ENCODE data around the gene LRRC43. TPM values are rescaled to one million over a fixed set of nuclear protein-coding genes. Genes with fewer than 3 reads are reported as not detected.

Gene LRRC43
- total RNA-seq (2022) (0.34 TPM in 1 of 2 replicates, not detected in the other), Bru-seq, nascent RNA (percentile 13 among the genes with signal in this experiment), BruChase-seq, experiment 1, labeled RNA remaining after a 2-hour chase (percentile 17 among the genes with signal in this experiment), BruChase-seq, experiment 2, labeled RNA remaining after a 6-hour chase (percentile 16 among the genes with signal in this experiment)
- long read RNA-seq = 0 reads

GRCh38 chr12:122182887-122183587 is at the start of gene LRRC43:
TSS of gene LRRC43 (plus strand) at chr12:122183123. CDS start at chr12:122183145, 22 bp downstream.
- Histone ChIP-seq H3K27me3 (replicated peaks; ENCODE audit: control insufficient read depth, insufficient read depth, low read length) (no peaks in the 10 kb centered on the region), H3K36me3 (ENCODE audit: control insufficient read depth, insufficient read depth, low read length) (no peaks in the 10 kb centered on the region), H3K4me3 (ENCODE audit: low read depth, low read length) (peak within 1 kb of the TSS; percentile 43), H3K4me1 (no peaks in the 10 kb centered on the region), H3K9me3 (no peaks in the 10 kb centered on the region)
- Mint-ChIP-seq H3K27me3 (ENCODE audit: insufficient read depth, unreplicated experiment) (no peaks in the 10 kb centered on the region), H3K36me3 (ENCODE audit: insufficient read depth, unreplicated experiment) (no peaks in the 10 kb centered on the region), H3K4me3 (ENCODE audit: unreplicated experiment) (peak within 1 kb of the TSS; percentile 69), H3K9me3 (ENCODE audit: unreplicated experiment) (no peaks in the 10 kb centered on the region), H3K27ac (ENCODE audit: unreplicated experiment) (no peak within 1 kb of the TSS), H3K4me1 (ENCODE audit: low read depth, unreplicated experiment) (no peaks in the 10 kb centered on the region)
- CTCF ChIA-PET = interaction anchor here (1.0 kb wide), 2 partner anchors 8 to 129 kb away, joined by 3 to 4 read pairs; no protein-coding TSS in a partner anchor
- POLR2A ChIA-PET = interaction anchor here (0.9 kb wide), 1 partner anchor 21 kb away, joined by 6 read pairs; the partner anchor contains the start of gene B3GNT4
- peak in 1 of 2 experiments; percentile 69 for DNase-seq
- intact Hi-C loops (cut with micrococcal nuclease; ENCODE audit: unreplicated experiment) = no loop called here
- TF ChIP-seq CTCF (IDR thresholded peaks at IDR 0.05; ENCODE audit: insufficient read depth in 1 of 2, low read depth in 1 of 2, low read length in 1 of 2, severe bottlenecking in 1 of 2, unreplicated experiment in 1 of 2) = no peak
- no TSS peak for BruUV-seq (replicated peaks)

- no peak overlapping the region for H3K27ac Mint-ChIP-seq (ENCODE audit: unreplicated experiment)
- no peak overlapping the region for H3K4me3 ChIP-seq (ENCODE audit: low read depth, low read length)
- no peaks in the 10 kb centered on the region for H3K9me3 ChIP-seq
- ChIA-PET POLR2A (no interaction called here), CTCF (no interaction called here)
- no peaks in the 10 kb centered on the region for H3K4me1 Mint-ChIP-seq (ENCODE audit: low read depth, unreplicated experiment)
- H3K9me3 Mint-ChIP-seq (ENCODE audit: unreplicated experiment) = no peaks in the 10 kb centered on the region
- no peaks in the 10 kb centered on the region for H3K4me1 ChIP-seq
- no peak overlapping the region for H3K4me3 Mint-ChIP-seq (ENCODE audit: unreplicated experiment)
- peaks cover 45% of the 10 kb centered on the region for H3K36me3 Mint-ChIP-seq (ENCODE audit: insufficient read depth, unreplicated experiment)
- no peak for DNase-seq
- no TSS peak for BruUV-seq (replicated peaks)
- no peaks in the 10 kb centered on the region for H3K27me3 Mint-ChIP-seq (ENCODE audit: insufficient read depth, unreplicated experiment)
- intact Hi-C loops (cut with micrococcal nuclease; ENCODE audit: unreplicated experiment) = no loop called here
- TF ChIP-seq CTCF (IDR thresholded peaks at IDR 0.05; ENCODE audit: insufficient read depth in 1 of 2, low read depth in 1 of 2, low read length in 1 of 2, severe bottlenecking in 1 of 2, unreplicated experiment in 1 of 2) = no peak
- no peaks in the 10 kb centered on the region for H3K27me3 ChIP-seq (replicated peaks; ENCODE audit: control insufficient read depth, insufficient read depth, low read length)
- H3K36me3 ChIP-seq (ENCODE audit: control insufficient read depth, insufficient read depth, low read length) = no peaks in the 10 kb centered on the region; the same call in none of the 2 replicates
These were observed 49.6 kb upstream of the LRRC43 start for GRCh38 chr12:122133192-122133950.

GRCh38 chr12:122135437-122136031 is 47.4 kb upstream of the LRRC43 start:
- Mint-ChIP-seq H3K9me3 (ENCODE audit: unreplicated experiment) (no peaks in the 10 kb centered on the region), H3K4me1 (ENCODE audit: low read depth, unreplicated experiment) (no peaks in the 10 kb centered on the region), H3K27me3 (ENCODE audit: insufficient read depth, unreplicated experiment) (no peaks in the 10 kb centered on the region), H3K27ac (ENCODE audit: unreplicated experiment) (no peak overlapping the region), H3K36me3 (ENCODE audit: insufficient read depth, unreplicated experiment) (peaks cover 49% of the 10 kb centered on the region), H3K4me3 (ENCODE audit: unreplicated experiment) (no peak overlapping the region)
- H3K27me3 ChIP-seq (replicated peaks; ENCODE audit: control insufficient read depth, insufficient read depth, low read length) = no peaks in the 10 kb centered on the region
- no peak for DNase-seq
- H3K4me1 ChIP-seq = no peaks in the 10 kb centered on the region
- no peak overlapping the region for H3K4me3 ChIP-seq (ENCODE audit: low read depth, low read length)
- H3K36me3 ChIP-seq (ENCODE audit: control insufficient read depth, insufficient read depth, low read length) = no peaks in the 10 kb centered on the region; the same call in none of the 2 replicates
- CTCF ChIA-PET = no interaction called here
- BruUV-seq (replicated peaks) = no TSS peak
- no peak for TF ChIP-seq CTCF (IDR thresholded peaks at IDR 0.05; ENCODE audit: insufficient read depth in 1 of 2, low read depth in 1 of 2, low read length in 1 of 2, severe bottlenecking in 1 of 2, unreplicated experiment in 1 of 2)
- intact Hi-C loops (cut with micrococcal nuclease; ENCODE audit: unreplicated experiment) = no loop called here
- H3K9me3 ChIP-seq = no peaks in the 10 kb centered on the region
- POLR2A ChIA-PET = no interaction called here
